Measurements from ENCODE around the gene MTCL1.
"Not testable (repeated sequence)": the region's sequence is repeated elsewhere in the genome, so short reads cannot be mapped to it uniquely, and the experiment has no call there.

Gene MTCL1

DNA sequence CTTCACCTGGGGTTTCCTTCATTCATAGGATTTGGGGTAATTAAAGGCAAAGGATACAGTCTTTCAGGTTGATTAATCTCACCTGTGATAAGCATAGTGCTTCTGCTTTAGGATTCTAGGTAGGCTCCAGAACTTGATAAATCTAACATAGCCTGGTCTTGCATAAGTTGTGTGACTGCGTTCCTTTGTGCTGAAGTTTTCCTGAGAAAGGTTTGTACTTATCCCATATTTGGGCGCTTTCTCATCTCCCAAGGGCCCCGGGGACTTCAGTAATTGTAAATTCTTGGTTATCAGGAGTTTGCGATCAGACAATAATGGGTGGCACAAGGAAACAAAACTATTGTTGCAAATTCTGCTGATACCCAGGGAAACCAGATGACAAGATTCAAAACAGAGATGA lies 53.1 kb downstream of the MTCL1 start:
- Histone ChIP-seq H3K9me3 (ENCODE audit: insufficient read depth, low read length, severe bottlenecking) (peaks cover 12% of the 10 kb centered on the region), H3K27me3 (ENCODE audit: insufficient read depth, low read length, poor library complexity) (no peaks in the 10 kb centered on the region), H2AFZ (ENCODE audit: low read depth, low read length) (no peak overlapping the region), H3K4me3 (ENCODE audit: low read depth in 1 of 2, low read length in 2 of 2) (no peak overlapping the region), H3K79me2 (ENCODE audit: insufficient read depth, low read length) (no peaks in the 10 kb centered on the region), H4K20me1 (ENCODE audit: insufficient read depth, low read length) (peaks cover 20% of the 10 kb centered on the region), H3K4me1 (ENCODE audit: insufficient read depth, low read length) (peaks cover 25% of the 10 kb centered on the region), H3K9ac (ENCODE audit: low read depth, low read length) (no peak overlapping the region), H3K27ac (ENCODE audit: low read length) (no peak overlapping the region), H3K4me2 (ENCODE audit: insufficient read depth, low read length) (no peak overlapping the region), H3K36me3 (ENCODE audit: insufficient read depth, low read length) (peaks cover 7% of the 10 kb centered on the region; the same call in 1 of the 2 replicates)
- TF ChIP-seq, protein P1, sequence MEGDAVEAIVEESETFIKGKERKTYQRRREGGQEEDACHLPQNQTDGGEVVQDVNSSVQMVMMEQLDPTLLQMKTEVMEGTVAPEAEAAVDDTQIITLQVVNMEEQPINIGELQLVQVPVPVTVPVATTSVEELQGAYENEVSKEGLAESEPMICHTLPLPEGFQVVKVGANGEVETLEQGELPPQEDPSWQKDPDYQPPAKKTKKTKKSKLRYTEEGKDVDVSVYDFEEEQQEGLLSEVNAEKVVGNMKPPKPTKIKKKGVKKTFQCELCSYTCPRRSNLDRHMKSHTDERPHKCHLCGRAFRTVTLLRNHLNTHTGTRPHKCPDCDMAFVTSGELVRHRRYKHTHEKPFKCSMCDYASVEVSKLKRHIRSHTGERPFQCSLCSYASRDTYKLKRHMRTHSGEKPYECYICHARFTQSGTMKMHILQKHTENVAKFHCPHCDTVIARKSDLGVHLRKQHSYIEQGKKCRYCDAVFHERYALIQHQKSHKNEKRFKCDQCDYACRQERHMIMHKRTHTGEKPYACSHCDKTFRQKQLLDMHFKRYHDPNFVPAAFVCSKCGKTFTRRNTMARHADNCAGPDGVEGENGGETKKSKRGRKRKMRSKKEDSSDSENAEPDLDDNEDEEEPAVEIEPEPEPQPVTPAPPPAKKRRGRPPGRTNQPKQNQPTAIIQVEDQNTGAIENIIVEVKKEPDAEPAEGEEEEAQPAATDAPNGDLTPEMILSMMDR (IDR thresholded peaks at IDR 0.05; ENCODE audit: borderline replicate concordance, extremely low read depth, low read length, poor library complexity, severe bottlenecking): no peak
- no peak for TF ChIP-seq EZH2 (IDR thresholded peaks at IDR 0.05; ENCODE audit: borderline replicate concordance, low read depth, low read length, severe bottlenecking)
- no peak for DNase-seq
- no peak for ATAC-seq (ENCODE audit: insufficient read depth, low read depth)

DNA sequence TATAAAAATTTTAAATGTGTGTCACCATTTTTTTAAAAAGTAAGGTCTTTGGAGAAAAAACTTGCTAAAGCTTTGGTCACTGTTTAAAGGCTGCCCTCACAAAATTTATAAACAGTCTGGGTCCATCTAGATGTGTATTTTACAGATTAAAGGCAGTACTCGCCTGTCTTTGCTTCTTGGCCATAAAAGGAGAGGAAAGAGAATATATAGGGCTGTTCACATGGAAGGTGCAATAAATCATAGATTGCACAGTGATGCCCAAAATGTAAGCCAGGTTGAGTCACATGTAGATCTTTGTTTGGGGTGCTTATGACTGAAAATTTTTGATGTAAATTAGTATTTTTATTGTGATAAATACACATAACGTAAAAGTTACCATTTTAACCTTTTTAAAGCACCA lies 55.6 kb downstream of the MTCL1 start:
- H3K4me1 ChIP-seq (ENCODE audit: insufficient read depth, low read length): peaks cover 7% of the 10 kb centered on the region
- ATAC-seq (ENCODE audit: insufficient read depth, low read depth): no peak
- no peak overlapping the region for H3K27ac ChIP-seq (ENCODE audit: low read length)
- H3K9ac ChIP-seq (ENCODE audit: low read depth, low read length): no peak overlapping the region
- peaks cover 12% of the 10 kb centered on the region for H3K9me3 ChIP-seq (ENCODE audit: insufficient read depth, low read length, severe bottlenecking)
- DNase-seq: no peak
- H3K4me3 ChIP-seq (ENCODE audit: low read depth in 1 of 2, low read length in 2 of 2): no peak overlapping the region
- no peak for TF ChIP-seq EZH2 (IDR thresholded peaks at IDR 0.05; ENCODE audit: borderline replicate concordance, low read depth, low read length, severe bottlenecking)
- TF ChIP-seq, protein P1 (IDR thresholded peaks at IDR 0.05; ENCODE audit: borderline replicate concordance, extremely low read depth, low read length, poor library complexity, severe bottlenecking): no peak
- H3K79me2 ChIP-seq (ENCODE audit: insufficient read depth, low read length): no peaks in the 10 kb centered on the region
- no peak overlapping the region for H2AFZ ChIP-seq (ENCODE audit: low read depth, low read length)
- peaks cover 4% of the 10 kb centered on the region; the same call in 1 of the 2 replicates for H4K20me1 ChIP-seq (ENCODE audit: insufficient read depth, low read length)
- no peak overlapping the region for H3K4me2 ChIP-seq (ENCODE audit: insufficient read depth, low read length)
- no peaks in the 10 kb centered on the region for H3K27me3 ChIP-seq (ENCODE audit: insufficient read depth, low read length, poor library complexity)
- H3K36me3 ChIP-seq (ENCODE audit: insufficient read depth, low read length): peaks cover 7% of the 10 kb centered on the region; the same call in 1 of the 2 replicates

DNA sequence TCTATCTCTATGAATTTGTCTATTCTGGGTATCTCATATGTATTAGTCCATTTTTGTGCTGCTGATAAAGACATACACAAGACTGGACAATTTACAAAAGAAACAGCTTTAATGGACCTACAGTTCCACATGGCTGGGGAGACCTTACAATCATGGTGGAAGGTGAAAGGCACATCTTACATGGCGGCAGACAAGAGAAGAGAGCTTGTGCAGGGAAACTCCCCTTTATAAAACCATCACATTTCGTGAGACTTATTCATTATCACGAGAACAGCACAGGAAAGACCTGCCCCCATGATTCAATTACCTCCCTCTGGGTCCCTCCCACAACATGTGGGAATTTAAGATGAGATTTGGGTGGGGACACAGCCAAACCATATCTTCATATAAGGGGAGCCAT lies 56.2 kb downstream of the MTCL1 start:
- H3K4me2 ChIP-seq (ENCODE audit: insufficient read depth, low read length); H3K4me3 ChIP-seq (ENCODE audit: low read depth in 1 of 2, low read length in 2 of 2); H3K27me3 ChIP-seq (ENCODE audit: insufficient read depth, low read length, poor library complexity); H3K36me3 ChIP-seq (ENCODE audit: insufficient read depth, low read length); H4K20me1 ChIP-seq (ENCODE audit: insufficient read depth, low read length); DNase-seq; ATAC-seq (ENCODE audit: insufficient read depth, low read depth); H3K79me2 ChIP-seq (ENCODE audit: insufficient read depth, low read length); H3K9ac ChIP-seq (ENCODE audit: low read depth, low read length); H3K27ac ChIP-seq (ENCODE audit: low read length); H3K4me1 ChIP-seq (ENCODE audit: insufficient read depth, low read length); H2AFZ ChIP-seq (ENCODE audit: low read depth, low read length): not testable (repeated sequence)
- H3K9me3 ChIP-seq (ENCODE audit: insufficient read depth, low read length, severe bottlenecking): peaks cover 12% of the 10 kb centered on the region

DNA sequence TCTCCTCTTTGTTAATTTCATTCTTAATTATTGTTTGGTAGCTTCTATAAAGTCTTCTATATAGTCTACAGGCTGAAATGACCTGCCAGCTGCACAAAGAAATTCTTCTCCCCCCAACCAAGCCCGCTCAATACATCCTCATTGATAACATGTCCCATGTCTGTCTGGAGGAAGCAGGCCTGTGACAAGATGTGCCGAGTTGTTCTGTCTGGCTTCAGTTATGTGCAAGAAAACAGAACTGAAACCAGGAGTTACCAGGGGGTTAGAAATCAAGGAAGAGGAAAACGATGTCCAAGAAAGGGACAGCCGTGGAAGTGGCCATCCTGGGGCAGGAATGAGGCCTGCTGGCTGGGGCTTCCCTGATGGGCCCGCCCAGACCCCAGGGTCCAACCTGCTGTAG lies 57.6 kb downstream of the MTCL1 start:
- Histone ChIP-seq H2AFZ (ENCODE audit: low read depth, low read length) (no peak overlapping the region), H4K20me1 (ENCODE audit: insufficient read depth, low read length) (no peaks in the 10 kb centered on the region), H3K4me3 (ENCODE audit: low read depth in 1 of 2, low read length in 2 of 2) (no peak overlapping the region), H3K27ac (ENCODE audit: low read length) (no peak overlapping the region), H3K36me3 (ENCODE audit: insufficient read depth, low read length) (peaks cover 7% of the 10 kb centered on the region; the same call in 1 of the 2 replicates), H3K79me2 (ENCODE audit: insufficient read depth, low read length) (no peaks in the 10 kb centered on the region), H3K4me1 (ENCODE audit: insufficient read depth, low read length) (no peaks in the 10 kb centered on the region), H3K27me3 (ENCODE audit: insufficient read depth, low read length, poor library complexity) (no peaks in the 10 kb centered on the region), H3K4me2 (ENCODE audit: insufficient read depth, low read length) (no peak overlapping the region), H3K9me3 (ENCODE audit: insufficient read depth, low read length, severe bottlenecking) (peaks cover 12% of the 10 kb centered on the region), H3K9ac (ENCODE audit: low read depth, low read length) (no peak overlapping the region)
- no peak for TF ChIP-seq EZH2 (IDR thresholded peaks at IDR 0.05; ENCODE audit: borderline replicate concordance, low read depth, low read length, severe bottlenecking)
- TF ChIP-seq, protein P1 (IDR thresholded peaks at IDR 0.05; ENCODE audit: borderline replicate concordance, extremely low read depth, low read length, poor library complexity, severe bottlenecking): no peak
- ATAC-seq (ENCODE audit: insufficient read depth, low read depth): no peak
- no peak for DNase-seq
